Ovary (tissue), 3 donors: Measurements from ENCODE around the gene DMWD.

Source experiments
- EP300 ChIP-seq: sonication (generic); formaldehyde crosslinking; IDR thresholded peaks from one replicate; pipeline ENCODE4 v1.6.1; 2017; ENCODE audit warnings: antibody characterized with exemption
- TF ChIP-seq, protein P1 (sequence below), 3 donors: fragments of 450-650 bp in 2 of 3; fragments of 200-600 bp in 1 of 3; IDR thresholded peaks; one replicate each; pipeline versions ENCODE4 v1.5.1 to v1.8.0; 2016 to 2022; ENCODE audit warnings: antibody characterized with exemption in 3 of 3, mild to moderate bottlenecking in 1 of 3
- donor health status: DM: no; HTN: no; CAD: no.

DNA sequence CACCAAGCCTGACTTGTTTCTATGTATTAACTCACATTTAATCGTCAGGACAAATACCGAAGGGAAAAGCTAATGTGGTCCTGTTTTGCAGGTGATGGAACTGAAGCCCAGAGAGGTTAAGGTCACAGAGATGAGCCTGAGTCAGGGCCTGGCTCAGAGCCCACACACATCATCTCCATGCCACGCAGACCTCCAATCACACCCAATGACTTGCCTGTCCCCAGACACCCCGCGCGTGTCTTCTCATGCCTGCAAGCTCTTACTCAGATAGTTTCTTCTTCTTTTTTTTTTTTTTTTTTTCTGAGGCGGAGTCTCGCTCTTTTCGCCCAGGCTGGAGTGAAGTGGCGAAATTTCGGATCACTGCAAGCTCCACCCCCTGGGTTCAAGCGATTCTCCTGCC is 40.0 kb downstream of the DMWD start:
- TF ChIP-seq, protein P1, sequence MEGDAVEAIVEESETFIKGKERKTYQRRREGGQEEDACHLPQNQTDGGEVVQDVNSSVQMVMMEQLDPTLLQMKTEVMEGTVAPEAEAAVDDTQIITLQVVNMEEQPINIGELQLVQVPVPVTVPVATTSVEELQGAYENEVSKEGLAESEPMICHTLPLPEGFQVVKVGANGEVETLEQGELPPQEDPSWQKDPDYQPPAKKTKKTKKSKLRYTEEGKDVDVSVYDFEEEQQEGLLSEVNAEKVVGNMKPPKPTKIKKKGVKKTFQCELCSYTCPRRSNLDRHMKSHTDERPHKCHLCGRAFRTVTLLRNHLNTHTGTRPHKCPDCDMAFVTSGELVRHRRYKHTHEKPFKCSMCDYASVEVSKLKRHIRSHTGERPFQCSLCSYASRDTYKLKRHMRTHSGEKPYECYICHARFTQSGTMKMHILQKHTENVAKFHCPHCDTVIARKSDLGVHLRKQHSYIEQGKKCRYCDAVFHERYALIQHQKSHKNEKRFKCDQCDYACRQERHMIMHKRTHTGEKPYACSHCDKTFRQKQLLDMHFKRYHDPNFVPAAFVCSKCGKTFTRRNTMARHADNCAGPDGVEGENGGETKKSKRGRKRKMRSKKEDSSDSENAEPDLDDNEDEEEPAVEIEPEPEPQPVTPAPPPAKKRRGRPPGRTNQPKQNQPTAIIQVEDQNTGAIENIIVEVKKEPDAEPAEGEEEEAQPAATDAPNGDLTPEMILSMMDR (IDR thresholded peaks at IDR 0.05): no peak
- no peak for TF ChIP-seq EP300
